GM12874 (cell line): ENCODE measurements around the gene RFX7.

Experiments used
- TF ChIP-seq, protein P1 (sequence below): IDR thresholded peaks from 2 replicates; pipeline ENCODE4 v1.5.1; 2011; ENCODE audit warnings: low read depth, mild to moderate bottlenecking, control low read depth, low read length, moderate library complexity; ENCODE audit not compliant: insufficient read depth

RFX7 gene

DNA sequence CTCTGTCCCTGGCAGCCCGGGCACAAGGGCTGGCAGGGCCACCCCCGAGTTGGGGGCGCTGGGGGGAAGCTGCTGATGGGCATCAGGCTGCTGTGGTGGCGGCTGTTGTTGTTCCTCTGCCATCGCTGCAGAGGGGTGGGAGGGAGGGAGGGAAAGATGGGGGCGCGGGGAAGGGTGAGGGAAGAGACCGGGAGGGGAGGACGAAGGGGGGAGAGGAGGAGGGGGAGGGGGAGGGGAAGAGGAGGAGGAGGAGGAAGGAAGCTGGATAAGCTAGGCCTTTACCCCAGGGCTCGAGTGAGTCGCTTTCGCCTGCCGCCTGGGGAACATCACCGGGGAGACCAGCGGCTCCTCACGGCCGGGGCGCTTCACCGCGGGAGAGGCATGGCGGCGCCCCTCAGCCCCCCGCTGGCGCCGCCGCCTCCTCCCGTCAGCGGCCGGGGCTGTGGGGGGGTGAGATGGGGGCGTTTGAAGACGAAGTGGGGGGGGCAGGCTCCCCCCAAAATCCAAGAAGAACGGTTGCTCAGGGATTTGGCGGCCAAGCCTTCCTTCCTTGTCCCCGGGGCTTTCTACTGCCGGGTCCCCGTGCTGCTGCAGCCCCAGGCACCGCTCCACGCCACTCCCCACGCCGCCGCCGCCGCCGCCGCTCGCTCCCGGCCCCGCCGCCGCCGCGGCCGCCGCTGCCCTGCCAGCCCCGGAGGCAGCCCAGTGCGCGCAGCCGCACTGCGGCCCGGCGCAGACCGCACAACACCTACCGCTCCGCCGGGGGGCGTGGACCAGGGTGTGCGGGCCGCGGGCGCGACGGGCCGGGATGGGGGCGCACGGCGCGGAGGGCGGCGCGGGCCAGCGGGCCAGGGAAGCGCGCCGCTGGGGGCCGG lies at the start of gene RFX7:
TSS of gene RFX7 (minus strand) at position 717 of the 875 bp plus-strand sequence. CDS start at position 123, 594 bp downstream.
- TF ChIP-seq, protein P1, sequence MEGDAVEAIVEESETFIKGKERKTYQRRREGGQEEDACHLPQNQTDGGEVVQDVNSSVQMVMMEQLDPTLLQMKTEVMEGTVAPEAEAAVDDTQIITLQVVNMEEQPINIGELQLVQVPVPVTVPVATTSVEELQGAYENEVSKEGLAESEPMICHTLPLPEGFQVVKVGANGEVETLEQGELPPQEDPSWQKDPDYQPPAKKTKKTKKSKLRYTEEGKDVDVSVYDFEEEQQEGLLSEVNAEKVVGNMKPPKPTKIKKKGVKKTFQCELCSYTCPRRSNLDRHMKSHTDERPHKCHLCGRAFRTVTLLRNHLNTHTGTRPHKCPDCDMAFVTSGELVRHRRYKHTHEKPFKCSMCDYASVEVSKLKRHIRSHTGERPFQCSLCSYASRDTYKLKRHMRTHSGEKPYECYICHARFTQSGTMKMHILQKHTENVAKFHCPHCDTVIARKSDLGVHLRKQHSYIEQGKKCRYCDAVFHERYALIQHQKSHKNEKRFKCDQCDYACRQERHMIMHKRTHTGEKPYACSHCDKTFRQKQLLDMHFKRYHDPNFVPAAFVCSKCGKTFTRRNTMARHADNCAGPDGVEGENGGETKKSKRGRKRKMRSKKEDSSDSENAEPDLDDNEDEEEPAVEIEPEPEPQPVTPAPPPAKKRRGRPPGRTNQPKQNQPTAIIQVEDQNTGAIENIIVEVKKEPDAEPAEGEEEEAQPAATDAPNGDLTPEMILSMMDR, result no peak

DNA sequence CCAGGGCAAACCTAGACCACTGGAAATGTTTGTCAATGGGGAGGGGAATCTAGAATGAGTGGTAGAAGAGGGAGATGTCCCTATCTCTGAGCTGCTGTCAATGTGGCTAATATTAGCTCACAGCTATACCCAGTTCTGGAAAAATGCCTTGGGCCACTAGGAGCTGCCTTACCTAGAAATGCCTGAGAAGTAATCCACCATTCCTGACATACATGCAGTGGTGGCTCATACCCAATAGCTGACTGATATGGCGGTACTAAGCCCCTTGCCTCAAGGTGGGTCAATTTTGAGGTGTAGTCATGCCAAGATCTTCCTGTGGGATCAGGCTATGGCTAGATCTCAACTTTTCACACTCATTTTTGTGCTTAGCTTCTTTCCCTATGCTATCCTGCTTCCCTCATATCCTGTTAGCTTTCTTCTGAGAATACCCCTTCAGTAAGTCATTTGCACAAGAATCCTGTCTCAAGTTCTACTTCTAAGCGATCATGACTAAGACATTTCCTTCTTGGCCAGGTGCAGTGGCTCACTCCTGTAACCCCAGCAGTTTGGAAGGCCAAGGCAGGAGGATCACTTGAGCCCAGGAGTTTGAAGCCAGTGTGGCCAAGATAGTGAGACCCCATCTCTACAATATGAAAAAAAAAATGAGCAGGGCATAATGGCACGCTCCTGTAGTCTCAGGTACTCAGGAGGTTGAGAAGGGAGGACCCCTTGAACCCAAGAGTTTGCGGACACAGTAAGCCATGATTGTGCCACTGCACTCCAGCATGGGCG lies 49.1 kb upstream of the RFX7 start:
- TF ChIP-seq, protein P1, result no peak

DNA sequence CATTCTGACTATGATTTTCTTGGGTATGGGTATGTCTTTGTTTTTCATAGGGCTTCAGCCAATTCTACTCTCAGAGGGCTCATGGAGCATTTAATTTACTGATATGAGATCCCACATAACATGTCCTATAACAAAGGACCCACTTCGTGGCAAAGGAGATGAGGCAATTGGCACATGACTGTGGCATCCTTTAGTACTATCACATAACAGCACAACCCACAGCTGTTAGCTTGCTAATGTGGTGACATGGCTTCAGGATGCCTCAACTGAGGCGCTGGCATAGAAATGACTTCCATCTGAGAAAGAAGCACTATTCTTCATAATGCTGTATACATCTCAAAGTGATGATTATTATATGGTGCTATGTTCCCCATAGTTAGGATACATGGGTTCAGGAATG lies 48.1 kb upstream of the RFX7 start:
- TF ChIP-seq, protein P1, result no peak

DNA sequence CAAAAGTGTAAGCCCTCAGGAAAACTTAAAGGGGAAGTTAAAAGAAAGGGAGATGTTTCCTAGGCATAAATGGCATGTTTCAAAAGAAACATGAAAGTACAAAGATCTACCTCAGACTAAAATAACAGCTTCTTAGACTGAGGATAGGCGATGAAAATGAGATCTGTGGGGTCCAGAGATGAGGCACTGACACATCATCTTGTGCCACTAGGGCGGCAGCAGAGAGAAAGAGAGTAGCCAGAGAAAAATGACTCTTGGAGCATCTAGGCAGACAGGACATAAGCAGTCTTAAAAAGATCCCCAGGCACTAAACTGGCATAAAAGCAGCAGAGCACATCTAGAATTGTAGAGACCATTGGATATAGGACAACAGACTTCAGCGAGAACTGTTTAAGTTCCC lies 42.5 kb upstream of the RFX7 start:
- TF ChIP-seq, protein P1, result peak; percentile 27; the same call in 1 of the 2 replicates

DNA sequence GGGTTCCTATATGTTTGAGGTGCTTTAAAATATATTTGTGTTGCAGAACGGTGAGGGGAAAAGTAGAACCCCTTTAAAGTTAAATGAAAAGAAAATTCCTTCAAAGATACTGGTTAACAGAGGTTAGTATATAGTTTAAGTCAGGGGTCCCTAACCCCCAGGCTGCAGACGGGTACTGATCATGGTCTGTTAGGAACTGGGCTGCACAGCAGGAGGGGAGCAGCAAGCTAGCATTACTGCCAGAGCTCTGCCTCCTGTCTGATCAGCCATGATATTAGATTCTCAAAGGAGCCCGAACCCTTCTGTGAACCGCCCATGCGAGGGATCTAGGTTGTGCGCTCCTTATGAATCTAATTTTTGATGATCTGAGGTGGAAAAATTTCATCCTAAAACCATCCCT lies 37.5 kb upstream of the RFX7 start:
- TF ChIP-seq, protein P1, result no peak

DNA sequence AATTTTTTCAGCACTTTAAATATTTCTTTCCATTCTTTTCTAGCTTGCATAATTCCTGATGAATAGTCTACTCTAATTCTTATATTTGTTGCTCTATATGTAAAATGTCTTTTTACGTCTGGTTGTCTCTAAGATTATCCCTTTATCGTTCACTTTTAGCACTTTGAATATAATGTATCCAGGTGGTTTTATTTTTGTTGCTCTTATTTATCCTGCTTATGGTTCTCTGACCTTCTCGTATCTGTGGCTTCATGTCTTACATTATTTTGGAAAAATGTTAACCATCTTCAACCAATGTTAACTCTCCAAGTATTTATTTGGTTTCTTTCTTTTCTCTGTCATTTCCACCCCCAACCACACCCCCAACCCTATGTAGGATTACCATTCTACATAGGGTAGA lies 30.0 kb upstream of the RFX7 start:
- TF ChIP-seq, protein P1, result no peak

DNA sequence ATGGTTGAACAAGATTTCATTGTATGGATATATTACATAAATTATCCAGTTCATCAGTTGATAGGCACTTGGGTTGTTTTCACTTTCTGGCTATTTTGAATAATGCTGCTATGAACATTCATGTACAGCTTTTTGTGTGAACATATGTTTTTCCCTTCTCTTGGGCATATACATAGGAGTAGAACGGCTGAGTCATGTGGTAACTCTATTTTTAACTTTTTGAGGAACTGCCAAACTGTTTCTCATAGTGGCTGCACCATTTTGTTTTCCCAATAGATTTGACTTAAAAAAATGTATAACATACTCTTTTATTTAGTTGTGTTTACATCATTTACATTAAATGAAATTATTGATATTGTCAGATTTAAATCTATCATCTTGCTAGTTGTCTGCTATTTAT lies 28.8 kb upstream of the RFX7 start:
- TF ChIP-seq, protein P1, result no peak
